Endothelial cell of umbilical vein (primary cell): ENCODE data around the gene LCE2D.

Experiments used
- CTCF ChIP-seq, 2 donors: IDR thresholded peaks; 1 replicate in 1 of 2; 2 replicates in 1 of 2; pipeline ENCODE4 v1.5.1; 2011; ENCODE audit warnings: low read length in 2 of 2, mild to moderate bottlenecking in 2 of 2, moderate library complexity in 2 of 2, control low read depth in 1 of 2, inconsistent platforms in 1 of 2, low read depth in 1 of 2; ENCODE audit not compliant: insufficient read depth in 1 of 2; ENCODE audit errors: extremely low read depth in 1 of 2
- EZH2 ChIP-seq: IDR thresholded peaks from 2 replicates; pipeline ENCODE4 v1.6.1; 2012; ENCODE audit warnings: borderline replicate concordance, low read depth, mild to moderate bottlenecking, moderate library complexity, low read length, inconsistent platforms; ENCODE audit not compliant: severe bottlenecking
- JUN ChIP-seq: IDR thresholded peaks from 2 replicates; pipeline ENCODE4 v1.6.1; 2011; ENCODE audit warnings: borderline replicate concordance, low read depth; ENCODE audit not compliant: insufficient read length, insufficient read depth
- POLR2A ChIP-seq: IDR thresholded peaks from 2 replicates; pipeline ENCODE4 v1.6.1; 2012; ENCODE audit warnings: low read depth, mild to moderate bottlenecking, control low read depth, low read length
- POLR2AphosphoS5 ChIP-seq: IDR thresholded peaks from 2 replicates; pipeline ENCODE4 v1.6.1; 2012; ENCODE audit warnings: low read depth, mild to moderate bottlenecking, control low read depth, low read length, moderate library complexity; ENCODE audit not compliant: insufficient read depth
- TF ChIP-seq, protein P1 (sequence below): IDR thresholded peaks from 2 replicates; pipeline ENCODE4 v1.6.1; 2011; ENCODE audit not compliant: insufficient read depth, insufficient read length

- TF ChIP-seq, protein P1, sequence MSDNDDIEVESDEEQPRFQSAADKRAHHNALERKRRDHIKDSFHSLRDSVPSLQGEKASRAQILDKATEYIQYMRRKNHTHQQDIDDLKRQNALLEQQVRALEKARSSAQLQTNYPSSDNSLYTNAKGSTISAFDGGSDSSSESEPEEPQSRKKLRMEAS, result no peak
- TF ChIP-seq CTCF (IDR thresholded peaks at IDR 0.05; ENCODE audit: extremely low read depth in 1 of 2, insufficient read depth in 1 of 2, low read depth in 1 of 2, low read length in 2 of 2), result no peak
- no peak for TF ChIP-seq POLR2A
- no peak for TF ChIP-seq EZH2
- TF ChIP-seq POLR2AphosphoS5, result no peak
- TF ChIP-seq JUN, result no peak
Measured at GRCh38 chr1:152623203-152623844, 39.9 kb upstream of the LCE2D start.
